ENCODE measurements around the gene ZCCHC24.

GRCh38 chr10:79386637-79387465, 58.6 kb downstream of the ZCCHC24 start:
- no peak for TF ChIP-seq CTCF (IDR thresholded peaks at IDR 0.05; ENCODE audit: low read length)
- TF ChIP-seq EZH2 (IDR thresholded peaks at IDR 0.05; ENCODE audit: borderline replicate concordance, low read length), result no peak
